IPS-15b (cell line): ENCODE results near the gene NKAIN2.
"Not testable (repeated sequence)": the region's sequence is repeated elsewhere in the genome, so short reads cannot be mapped to it uniquely, and the experiment has no call there.

Source experiments
- H3K27me3 ChIP-seq: one replicate; pipeline ENCODE4 v1.6.1; 2013; ENCODE audit warnings: low read length; ENCODE audit not compliant: control insufficient read depth, insufficient read depth
- H3K36me3 ChIP-seq: one replicate; pipeline ENCODE4 v1.6.1; 2013; ENCODE audit warnings: low read length; ENCODE audit not compliant: control insufficient read depth, insufficient read depth
- H3K4me1 ChIP-seq: one replicate; pipeline ENCODE4 v1.6.1; 2013; ENCODE audit warnings: mild to moderate bottlenecking, low read length; ENCODE audit not compliant: control insufficient read depth, insufficient read depth
- H3K4me3 ChIP-seq: one replicate; pipeline ENCODE4 v1.5.1; 2013; ENCODE audit warnings: low read depth, low read length
- H3K9ac ChIP-seq: one replicate; pipeline ENCODE4 v1.6.1; 2013; ENCODE audit warnings: low read depth, mild to moderate bottlenecking, low read length
- H3K9me3 ChIP-seq: one replicate; pipeline ENCODE4 v1.6.1; 2013; ENCODE audit warnings: mild to moderate bottlenecking, low read length; ENCODE audit not compliant: control insufficient read depth, insufficient read depth

NKAIN2 gene

GRCh38 chr6:124238408-124238807 lies 434.7 kb downstream of the NKAIN2 start:
- not testable (repeated sequence) for H3K27me3 ChIP-seq, H3K9ac ChIP-seq, H3K4me1 ChIP-seq, H3K9me3 ChIP-seq, H3K36me3 ChIP-seq, H3K4me3 ChIP-seq

- no peaks in the 10 kb centered on the region for H3K27me3 ChIP-seq
- H3K9me3 ChIP-seq: no peaks in the 10 kb centered on the region
Measured at GRCh38 chr6:124254941-124255685, 451.4 kb downstream of the NKAIN2 start.

DNA sequence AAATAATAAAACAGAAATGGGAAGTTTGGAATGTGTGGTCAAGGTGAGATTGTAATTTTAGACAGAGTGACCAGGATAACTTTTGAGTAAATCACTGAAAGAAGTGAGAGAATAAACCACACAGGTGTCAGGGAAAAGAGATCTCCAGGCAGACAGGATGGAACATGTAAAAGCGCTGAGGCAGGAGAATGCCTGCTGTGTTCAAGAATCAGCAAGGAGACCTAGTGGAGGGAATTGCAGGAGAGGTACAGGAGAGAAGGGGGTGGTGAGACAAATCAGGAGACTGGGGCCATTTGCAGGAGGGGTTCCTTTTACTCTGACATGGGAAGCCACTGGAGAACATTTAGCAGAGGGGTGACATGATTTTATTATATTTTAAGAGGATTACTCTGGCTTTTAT lies 456.7 kb downstream of the NKAIN2 start:
- no peak overlapping the region for H3K9ac ChIP-seq
- no peaks in the 10 kb centered on the region for H3K4me1 ChIP-seq
- no peaks in the 10 kb centered on the region for H3K27me3 ChIP-seq
- no peak overlapping the region for H3K4me3 ChIP-seq
- H3K36me3 ChIP-seq: no peaks in the 10 kb centered on the region
- H3K9me3 ChIP-seq: no peaks in the 10 kb centered on the region

More at GRCh38 chr6:124254941-124255685, 451.4 kb downstream of the NKAIN2 start:
- H3K4me3 ChIP-seq: no peak overlapping the region
- H3K36me3 ChIP-seq: no peaks in the 10 kb centered on the region
- H3K4me1 ChIP-seq: no peaks in the 10 kb centered on the region
- H3K9ac ChIP-seq: no peak overlapping the region

- Histone ChIP-seq H3K4me3 (no peak overlapping the region), H3K27me3 (no peaks in the 10 kb centered on the region), H3K4me1 (no peaks in the 10 kb centered on the region), H3K9ac (no peak overlapping the region), H3K9me3 (peaks cover 2% of the 10 kb centered on the region), H3K36me3 (no peaks in the 10 kb centered on the region)
Measured at GRCh38 chr6:124269733-124270132, 466.1 kb downstream of the NKAIN2 start.

DNA sequence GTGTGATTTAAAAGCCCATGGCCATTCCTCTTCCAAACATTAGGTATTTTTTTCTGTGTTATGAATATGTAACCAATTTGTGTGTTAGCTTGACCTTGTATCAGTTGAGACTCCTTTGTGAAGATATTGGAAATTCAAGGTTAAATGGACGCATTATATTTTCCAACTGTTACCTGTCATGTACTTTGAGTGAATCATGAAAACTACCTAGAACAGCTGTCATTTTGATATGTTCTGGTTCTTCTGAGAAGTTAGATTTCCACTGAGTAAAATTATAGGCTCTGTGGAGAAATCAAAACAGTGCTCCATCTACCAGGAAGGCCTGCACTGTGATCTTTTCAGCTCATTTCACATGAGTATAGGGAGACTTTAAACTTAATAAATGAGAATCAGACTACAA lies 470.0 kb downstream of the NKAIN2 start:
- Histone ChIP-seq H3K27me3 (no peaks in the 10 kb centered on the region), H3K4me1 (no peaks in the 10 kb centered on the region), H3K36me3 (no peaks in the 10 kb centered on the region), H3K4me3 (no peak overlapping the region), H3K9ac (no peak overlapping the region), H3K9me3 (peaks cover 2% of the 10 kb centered on the region)

DNA sequence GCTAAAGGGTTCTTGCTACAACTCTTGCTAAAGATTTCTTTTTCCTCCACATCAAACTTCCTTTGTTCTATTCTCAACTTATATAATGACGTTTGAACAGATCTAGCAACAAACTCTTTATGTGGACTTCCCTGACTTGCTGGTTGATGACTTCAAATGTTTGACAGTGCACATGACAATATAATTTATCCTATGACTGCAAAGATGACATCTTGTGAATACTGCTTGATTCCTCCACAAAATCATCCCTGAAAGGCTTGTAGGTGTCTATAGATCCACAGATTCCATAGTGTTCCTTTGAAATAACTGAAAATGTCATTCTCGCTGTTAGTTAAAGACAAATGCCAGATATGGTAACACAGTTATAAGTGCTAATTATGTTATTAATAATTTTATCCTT lies 478.9 kb downstream of the NKAIN2 start:
- Histone ChIP-seq H3K9ac (no peak overlapping the region), H3K4me3 (no peak overlapping the region), H3K36me3 (no peaks in the 10 kb centered on the region), H3K4me1 (no peaks in the 10 kb centered on the region), H3K9me3 (no peaks in the 10 kb centered on the region), H3K27me3 (no peaks in the 10 kb centered on the region)

- Histone ChIP-seq H3K4me3 (no peak overlapping the region), H3K9ac (no peak overlapping the region), H3K9me3 (no peaks in the 10 kb centered on the region), H3K4me1 (no peaks in the 10 kb centered on the region), H3K36me3 (no peaks in the 10 kb centered on the region), H3K27me3 (no peaks in the 10 kb centered on the region)
Measured at GRCh38 chr6:124283486-124283885, 479.8 kb downstream of the NKAIN2 start.

DNA sequence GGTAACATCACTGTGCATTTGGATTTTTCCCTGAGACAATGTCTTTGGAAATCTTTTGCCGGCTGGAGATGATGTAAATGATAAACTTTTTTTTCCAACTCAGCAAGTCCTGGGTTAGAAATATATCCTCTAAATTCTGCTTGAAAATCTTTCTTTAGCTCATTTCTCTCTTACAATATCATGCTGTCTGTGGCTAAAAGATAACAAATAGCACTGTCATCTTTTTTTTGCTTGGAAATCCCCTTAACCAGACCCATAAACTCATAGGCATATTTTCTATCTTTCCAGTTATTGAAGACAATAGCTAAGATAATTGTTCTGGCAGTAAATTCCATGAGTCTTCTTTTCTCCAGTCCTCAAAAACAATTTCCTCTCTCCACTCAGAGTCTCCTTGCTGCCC lies 481.5 kb downstream of the NKAIN2 start:
- H3K9me3 ChIP-seq: no peaks in the 10 kb centered on the region
- no peaks in the 10 kb centered on the region for H3K36me3 ChIP-seq
- H3K4me3 ChIP-seq: no peak overlapping the region
- no peak overlapping the region for H3K9ac ChIP-seq
- H3K27me3 ChIP-seq: no peaks in the 10 kb centered on the region
- H3K4me1 ChIP-seq: no peaks in the 10 kb centered on the region

GRCh38 chr6:124294574-124295200 lies 491.0 kb downstream of the NKAIN2 start:
- H3K36me3 ChIP-seq: no peaks in the 10 kb centered on the region
- no peak overlapping the region for H3K4me3 ChIP-seq
- H3K27me3 ChIP-seq: no peaks in the 10 kb centered on the region
- H3K9me3 ChIP-seq: no peaks in the 10 kb centered on the region
- no peak overlapping the region for H3K9ac ChIP-seq
- no peaks in the 10 kb centered on the region for H3K4me1 ChIP-seq

DNA sequence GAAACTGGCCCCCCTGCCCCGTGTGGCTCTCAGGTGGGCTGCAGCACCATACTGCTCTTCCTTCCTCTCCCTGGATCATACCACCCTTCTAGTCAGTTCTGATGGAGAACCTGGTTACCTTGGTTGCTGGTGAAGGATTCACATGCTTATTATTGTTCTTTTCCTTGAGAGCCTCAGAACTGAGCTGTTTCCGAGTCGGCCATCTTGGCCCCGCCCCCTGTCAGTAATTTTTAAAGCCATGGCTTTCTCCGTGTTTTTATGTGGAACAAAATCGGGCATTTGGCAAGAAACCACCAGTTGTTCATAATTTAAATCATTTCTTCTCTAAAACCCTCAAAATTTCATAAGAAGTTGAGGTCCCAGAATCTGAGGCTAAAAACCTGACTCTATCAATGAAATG lies 493.8 kb downstream of the NKAIN2 start:
- H3K4me1 ChIP-seq: no peaks in the 10 kb centered on the region
- no peaks in the 10 kb centered on the region for H3K9me3 ChIP-seq
- H3K4me3 ChIP-seq: no peak overlapping the region
- H3K27me3 ChIP-seq: no peaks in the 10 kb centered on the region
- no peaks in the 10 kb centered on the region for H3K36me3 ChIP-seq
- no peak overlapping the region for H3K9ac ChIP-seq

DNA sequence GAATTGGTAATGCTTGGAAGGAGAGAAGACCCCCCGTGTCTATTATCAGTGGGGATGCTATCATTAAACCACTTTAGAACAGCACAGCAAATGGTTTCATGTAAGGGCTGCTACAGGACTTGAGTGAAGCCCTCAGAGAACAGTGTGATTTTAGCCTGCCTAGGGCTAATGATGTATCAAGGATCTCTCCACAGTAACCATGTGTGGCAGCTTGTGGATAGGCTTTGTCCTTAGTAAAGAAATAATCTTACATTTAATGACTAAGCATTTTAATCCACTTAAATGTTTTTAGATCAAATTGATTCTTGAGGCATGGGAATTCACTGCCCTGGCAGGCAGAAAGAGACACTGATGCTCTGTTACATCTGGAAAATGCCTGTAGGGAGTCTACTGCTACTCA lies 495.1 kb downstream of the NKAIN2 start:
- no peak overlapping the region for H3K9ac ChIP-seq
- H3K4me3 ChIP-seq: no peak overlapping the region
- no peaks in the 10 kb centered on the region for H3K9me3 ChIP-seq
- H3K36me3 ChIP-seq: no peaks in the 10 kb centered on the region
- no peaks in the 10 kb centered on the region for H3K4me1 ChIP-seq
- H3K27me3 ChIP-seq: no peaks in the 10 kb centered on the region

- not testable (repeated sequence) for H3K9ac ChIP-seq, H3K4me3 ChIP-seq, H3K9me3 ChIP-seq, H3K27me3 ChIP-seq, H3K4me1 ChIP-seq, H3K36me3 ChIP-seq
Measured at GRCh38 chr6:124300907-124301306, 497.2 kb downstream of the NKAIN2 start.
